HG02938 (cell line): Measurements from ENCODE around the gene LAMTOR4.
"Not testable (repeated sequence)": the region's sequence is repeated elsewhere in the genome, so short reads cannot be mapped to it uniquely, and the experiment has no call there.

Source experiments
- ATAC-seq: cut with Tn5 transposase; IDR thresholded peaks from one replicate; pipeline ENCODE4 v1.9.1; 2021; ENCODE audit warnings: mild to moderate bottlenecking, moderate library complexity; ENCODE audit not compliant: unreplicated experiment

Gene LAMTOR4

DNA sequence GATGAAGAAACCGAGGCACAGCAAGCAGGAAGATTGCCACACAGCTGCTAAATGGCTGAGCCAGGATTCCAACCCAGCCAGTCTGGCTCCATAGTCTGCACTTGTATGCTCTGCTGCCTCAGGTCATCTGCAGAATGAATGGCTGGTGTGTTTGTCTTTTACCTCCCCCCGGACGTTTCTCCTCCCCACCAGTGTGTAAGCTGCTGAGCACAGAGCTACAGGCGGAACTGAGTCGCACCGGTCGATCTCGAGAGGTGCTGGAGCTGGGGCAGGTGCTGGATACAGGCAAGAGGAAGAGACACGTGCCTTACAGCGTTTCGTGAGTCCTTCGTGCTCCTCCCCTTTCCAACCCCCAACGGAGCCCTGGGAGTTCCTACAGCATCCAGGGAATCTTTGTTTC, 26.7 kb upstream of the LAMTOR4 start:
- ATAC-seq: no peak

DNA sequence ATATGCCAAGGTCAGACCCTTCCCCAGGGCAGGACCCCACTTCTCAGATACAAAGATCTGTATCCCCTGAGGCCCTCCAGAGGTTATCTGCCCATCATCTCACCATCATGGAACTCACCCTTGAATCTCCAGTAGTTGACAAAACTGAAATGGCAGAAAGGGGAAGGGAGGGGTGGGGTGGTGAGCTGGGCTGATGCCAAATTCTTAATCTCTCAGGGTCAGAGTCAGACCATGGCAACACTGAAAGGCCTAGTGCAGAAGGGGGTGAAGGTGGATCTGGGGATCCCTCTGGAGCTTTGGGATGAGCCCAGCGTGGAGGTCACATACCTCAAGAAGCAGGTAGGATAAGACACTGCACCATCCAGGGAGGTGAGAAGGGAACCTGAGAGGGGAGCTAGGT, 26.1 kb upstream of the LAMTOR4 start:
- no peak for ATAC-seq

DNA sequence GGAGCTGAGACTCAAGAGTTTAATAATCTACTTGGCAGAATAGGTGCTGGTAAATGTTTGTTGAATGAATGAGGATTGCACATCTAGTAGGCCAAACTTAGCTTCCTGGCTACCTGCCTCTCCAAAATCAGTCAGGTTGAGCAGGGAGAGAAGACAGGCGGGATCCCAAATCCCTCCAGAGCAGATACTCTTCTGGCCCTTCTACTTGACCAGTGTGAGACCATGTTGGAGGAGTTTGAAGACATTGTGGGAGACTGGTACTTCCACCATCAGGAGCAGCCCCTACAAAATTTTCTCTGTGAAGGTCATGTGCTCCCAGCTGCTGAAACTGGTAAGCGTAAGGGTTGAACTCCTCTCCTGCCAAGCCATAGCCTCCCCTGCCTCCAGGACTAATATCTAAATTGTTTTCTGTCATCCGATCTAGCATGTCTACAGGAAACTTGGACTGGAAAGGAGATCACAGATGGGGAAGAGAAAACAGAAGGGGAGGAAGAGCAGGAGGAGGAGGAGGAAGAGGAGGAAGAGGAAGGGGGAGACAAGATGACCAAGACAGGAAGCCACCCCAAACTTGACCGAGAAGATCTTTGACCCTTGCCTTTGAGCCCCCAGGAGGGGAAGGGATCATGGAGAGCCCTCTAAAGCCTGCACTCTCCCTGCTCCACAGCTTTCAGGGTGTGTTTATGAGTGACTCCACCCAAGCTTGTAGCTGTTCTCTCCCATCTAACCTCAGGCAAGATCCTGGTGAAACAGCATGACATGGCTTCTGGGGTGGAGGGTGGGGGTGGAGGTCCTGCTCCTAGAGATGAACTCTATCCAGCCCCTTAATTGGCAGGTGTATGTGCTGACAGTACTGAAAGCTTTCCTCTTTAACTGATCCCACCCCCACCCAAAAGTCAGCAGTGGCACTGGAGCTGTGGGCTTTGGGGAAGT, 24.2 kb upstream of the LAMTOR4 start:
- no peak for ATAC-seq

DNA sequence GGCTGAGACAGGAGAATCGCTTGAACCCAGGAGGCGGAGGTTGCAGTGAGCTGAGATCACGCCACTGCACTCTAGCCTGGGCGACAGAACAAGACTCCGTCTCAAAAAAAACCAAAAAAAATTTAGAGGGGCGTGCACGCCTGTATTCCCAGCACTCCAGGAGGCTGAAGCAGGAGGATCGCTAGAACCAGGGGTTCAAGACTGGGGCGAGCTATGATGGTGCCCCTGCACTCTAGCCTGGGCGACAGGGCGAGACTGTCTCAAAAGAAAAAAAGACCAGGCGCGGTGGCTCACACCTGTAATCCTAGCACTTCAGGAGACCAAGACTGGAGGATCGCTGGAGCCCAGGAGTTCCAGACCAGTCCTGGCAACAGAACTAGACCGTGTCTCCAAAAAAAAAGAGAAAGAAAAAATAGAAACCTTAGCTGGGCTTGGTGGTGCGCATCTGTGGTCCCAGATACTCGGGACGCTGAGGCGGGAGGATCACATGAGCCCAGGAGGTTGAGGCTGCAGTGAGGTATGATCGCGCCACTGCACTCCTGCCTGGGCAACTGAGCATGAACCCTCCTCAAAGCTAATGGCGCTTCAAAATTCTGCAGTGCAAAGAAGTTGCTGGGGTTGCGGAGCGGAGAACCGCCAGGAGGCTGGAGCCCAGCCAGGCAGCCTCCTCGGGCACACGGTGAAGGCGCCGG, 22.3 kb upstream of the LAMTOR4 start:
- peak; percentile 47 for ATAC-seq

DNA sequence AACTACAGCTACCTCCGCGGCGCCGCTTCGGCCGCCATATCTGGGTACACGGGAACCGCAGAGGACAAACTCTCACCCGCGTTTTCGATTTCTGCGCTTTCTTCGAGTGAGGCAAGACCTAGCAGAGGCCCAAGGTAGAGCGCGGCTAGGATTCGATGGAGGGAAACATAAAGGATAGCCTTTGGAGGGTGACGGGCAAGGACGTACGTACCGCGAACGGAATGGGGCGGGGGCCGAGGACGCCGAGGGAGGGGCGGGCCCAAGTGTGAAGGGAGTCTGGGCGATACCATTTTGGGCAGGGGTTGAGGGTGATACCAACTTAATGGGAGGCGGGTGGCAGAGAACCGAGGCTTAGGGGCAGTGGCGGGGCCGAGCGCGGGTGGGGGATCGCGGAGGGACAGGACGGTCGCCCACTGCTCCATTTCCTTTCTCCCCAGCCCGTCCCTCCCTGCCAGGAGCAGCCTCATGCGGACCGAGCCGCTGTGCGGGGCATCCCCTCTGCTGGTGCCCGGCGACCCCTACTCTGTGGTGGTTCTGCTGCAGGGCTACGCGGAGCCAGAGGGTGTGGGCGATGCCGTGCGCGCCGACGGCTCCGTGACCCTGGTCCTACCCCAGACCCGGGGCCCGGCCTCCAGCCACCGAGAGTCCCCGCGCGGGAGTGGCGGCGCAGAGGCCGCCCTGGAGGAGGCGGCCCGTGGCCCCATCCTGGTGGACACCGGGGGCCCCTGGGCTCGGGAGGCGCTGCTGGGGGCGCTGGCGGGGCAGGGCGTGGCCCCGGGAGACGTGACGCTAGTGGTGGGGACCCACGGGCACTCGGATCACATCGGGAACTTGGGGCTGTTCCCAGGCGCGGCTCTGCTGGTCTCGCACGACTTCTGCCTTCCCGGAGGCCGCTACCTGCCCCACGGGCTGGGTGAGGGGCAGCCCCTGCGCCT, 21.5 kb upstream of the LAMTOR4 start, which contains the start of gene MBLAC1:
Gene MBLAC1 (plus strand): TSS at position 37 of the 935 bp plus-strand sequence. CDS start 429 bp downstream, at position 466.
- peak; percentile 62 for ATAC-seq

DNA sequence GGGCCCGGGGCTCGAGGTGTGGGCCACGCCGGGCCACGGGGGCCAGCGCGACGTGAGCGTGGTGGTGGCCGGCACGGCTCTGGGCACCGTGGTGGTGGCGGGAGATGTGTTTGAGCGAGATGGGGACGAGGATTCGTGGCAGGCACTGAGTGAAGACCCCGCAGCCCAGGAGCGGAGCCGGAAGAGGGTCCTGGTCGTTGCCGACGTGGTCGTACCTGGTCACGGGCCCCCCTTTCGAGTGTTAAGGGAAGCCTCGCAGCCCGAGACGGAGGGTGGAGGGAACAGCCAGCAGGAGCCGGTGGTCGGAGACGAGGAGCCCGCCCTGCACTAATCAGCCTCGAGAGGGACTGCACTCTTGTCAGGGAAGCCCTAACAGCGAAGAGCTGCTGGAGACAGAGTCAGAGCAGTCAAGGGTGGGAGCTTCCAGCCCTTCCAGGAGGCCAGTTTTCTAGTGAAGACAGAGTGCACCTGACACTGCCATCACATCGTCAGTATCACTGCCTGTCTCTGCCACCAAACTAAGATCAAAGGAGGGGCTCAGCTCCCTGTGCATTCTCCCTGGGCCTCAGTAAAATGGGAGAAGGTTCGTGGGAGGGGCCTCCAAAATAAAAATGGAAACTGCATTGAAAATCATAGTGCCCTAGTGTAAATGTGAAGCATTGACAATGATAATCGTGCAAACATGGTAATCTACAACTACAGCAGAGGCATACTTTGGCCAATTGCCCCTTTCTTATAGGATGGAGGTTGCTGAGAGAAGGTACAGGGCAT, 20.7 kb upstream of the LAMTOR4 start:
- no peak for ATAC-seq

DNA sequence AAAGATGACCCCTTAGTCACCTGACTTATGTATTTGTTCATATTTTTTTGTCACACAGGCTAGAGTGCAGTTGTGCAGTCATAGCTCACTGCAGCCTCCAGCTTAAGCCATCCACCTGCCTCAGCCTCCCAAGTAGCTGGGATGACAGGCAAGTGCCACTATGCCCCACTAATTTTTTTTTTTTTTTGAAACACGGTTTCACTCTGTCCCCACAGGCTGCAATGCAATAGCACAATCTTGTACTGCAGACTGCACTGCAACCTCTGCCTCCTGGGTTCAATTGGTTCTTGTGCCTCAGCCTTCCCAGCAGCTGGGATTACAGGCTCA, 20.1 kb upstream of the LAMTOR4 start:
- no peak for ATAC-seq

DNA sequence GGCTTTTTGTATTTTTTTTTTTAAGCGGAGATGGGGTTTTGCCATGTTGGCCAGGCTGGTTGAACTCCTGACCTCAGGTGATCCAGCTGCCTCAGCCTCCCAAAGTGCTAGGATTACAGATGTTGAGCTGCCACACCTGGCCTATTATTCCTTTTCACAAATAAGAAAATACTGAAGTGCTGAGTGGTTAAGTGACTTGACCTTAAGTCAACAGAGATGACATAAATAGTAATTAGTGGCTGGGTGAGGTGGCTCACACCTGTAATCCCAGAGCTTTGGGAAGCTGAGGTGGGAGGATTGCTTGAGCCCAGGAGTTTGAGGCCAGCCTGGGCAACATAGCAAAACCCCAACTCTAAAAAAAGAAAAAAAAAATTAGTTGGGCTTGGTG, 18.5 kb upstream of the LAMTOR4 start:
- not testable (repeated sequence) for ATAC-seq

DNA sequence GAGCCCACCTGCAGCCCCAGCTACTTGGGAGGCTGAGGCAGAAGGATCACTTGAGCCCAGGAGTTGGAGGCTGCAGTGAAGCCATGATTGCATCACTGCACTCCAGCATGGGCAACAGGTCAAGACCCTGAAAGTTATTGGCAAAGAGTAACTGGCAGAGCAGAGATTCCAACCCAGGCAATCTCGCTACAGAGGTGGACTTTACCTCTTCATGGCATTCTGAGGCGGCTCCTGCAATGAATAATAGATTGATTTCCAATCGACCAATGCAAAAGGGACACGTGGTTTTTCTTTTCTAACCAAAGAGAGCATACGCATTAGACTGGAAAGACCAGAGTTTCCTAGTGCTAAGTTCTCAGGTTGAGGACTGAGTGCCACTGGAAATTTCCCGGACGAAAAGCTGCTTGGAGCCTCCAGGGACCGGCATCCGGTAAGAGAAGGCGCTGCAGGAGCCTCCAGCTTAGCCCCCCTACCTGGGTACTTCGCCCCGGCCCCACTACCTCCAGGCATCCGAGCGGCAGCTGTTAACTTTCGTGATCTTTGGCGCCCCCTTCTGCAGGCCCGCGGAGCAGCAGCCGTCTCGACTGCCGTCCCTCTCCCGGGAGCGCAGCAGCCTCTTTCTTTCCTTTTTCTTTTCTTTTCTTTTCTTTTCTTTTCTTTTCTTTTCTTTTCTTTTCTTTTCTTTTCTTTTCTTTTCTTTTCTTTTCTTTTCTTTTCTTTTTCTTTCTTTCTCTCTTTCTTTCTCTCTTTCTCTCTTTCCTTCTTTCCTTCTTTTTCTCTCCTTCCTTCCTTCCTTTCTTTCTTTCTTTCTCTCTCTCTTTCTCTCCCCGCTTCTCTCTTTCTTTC, 17.9 kb upstream of the LAMTOR4 start:
- no peak for ATAC-seq

DNA sequence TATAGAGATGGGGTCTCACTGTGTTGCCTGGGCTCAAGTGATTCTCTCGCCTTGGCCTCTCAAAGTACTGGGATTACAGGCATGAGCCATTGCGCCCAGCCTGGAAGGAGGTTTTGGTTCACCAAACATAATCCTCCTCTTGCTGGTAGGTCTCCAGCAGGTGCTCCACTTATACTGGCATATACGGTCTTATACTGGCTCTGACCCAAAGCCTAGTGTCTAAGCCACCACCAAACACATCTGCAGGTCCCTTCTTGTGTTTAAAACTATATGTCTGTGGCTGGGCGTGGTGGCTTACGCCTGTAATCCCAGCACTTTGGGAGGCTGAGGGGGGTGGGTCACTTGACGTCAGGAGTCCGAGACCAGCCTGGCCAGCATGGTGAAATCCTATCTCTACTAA, 16.6 kb upstream of the LAMTOR4 start:
- ATAC-seq: no peak

DNA sequence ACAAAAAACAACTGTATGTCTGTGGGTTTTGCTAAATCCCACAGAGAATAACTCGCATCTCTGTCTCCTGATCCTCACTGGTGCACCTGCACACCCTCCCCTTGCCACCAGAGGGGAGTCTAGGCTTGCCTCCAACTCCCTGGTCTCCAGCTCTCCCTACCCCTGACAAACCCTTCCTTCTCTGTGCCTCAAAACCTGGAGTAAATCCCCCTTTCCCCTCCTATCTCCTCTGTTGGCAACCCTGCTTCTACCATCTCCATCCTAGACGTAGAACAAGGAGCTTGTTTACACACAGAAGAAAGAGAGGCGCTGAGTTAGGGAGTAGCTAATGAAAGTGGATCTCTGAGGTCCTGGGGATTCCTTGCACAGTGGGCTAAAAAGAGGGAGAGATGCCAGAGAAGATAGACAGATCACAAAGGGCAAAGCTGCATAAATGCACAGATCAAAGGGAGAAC, 16.0 kb upstream of the LAMTOR4 start:
- ATAC-seq: no peak

DNA sequence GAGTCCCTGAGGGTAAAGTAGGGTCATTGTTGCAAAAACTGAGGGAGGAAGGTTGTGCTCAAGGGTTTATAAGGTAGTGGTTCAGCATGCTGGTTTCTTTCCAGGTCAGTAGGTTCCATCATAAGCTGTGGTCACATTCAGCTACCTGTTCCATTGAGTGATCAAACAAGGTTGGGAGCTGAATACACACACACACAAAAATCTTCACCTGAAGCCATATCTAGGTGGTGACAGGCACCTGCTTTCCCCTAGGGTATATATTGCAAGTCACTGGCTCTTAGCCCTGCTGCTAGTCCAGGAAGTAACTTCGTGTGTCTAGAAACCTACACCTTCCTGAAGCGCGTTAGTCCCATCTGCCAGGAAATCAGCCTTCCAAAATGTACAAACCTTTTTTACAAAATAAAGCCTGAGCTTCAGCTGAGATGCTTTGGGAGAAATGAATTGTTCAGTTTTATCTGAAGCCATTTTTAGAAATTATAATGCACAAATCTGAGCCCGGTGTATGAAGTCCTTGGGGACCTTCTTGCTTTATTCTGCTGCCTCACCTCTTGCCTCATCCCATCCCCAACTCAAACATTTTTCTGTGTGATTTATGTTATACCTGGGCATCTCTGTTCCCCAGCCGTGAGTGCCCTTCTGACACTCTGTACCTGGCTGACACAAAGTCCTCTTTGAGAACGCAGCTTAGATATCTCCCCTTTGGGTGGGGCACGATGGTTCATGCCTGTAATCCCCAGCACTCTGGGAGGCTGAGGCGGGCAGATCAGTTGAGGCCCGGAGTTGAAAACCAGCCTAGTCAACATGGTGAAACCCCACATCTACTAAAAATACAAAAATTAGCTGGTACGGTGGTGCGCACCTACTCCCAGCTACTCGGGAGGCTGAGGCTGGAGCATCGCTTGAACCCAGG, 10.6 kb upstream of the LAMTOR4 start:
- no peak for ATAC-seq

DNA sequence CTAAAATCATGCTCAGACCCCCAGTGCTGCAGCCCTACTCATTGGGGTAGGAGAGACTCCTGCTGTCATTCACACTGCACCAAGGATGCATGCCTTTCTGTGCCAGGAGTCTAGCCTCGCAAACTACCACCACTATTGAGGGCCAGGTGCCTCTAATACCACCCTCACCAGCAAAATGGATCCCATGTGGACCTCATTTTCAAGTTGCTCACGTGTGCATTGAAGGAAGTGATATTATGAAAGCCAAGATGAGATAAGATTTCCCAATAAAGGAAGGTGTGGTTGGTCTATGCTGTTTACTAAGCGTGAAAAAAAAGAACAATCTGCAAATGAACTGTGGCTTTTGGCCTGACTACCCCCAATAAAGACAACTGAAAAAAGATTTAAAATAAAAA, 7.2 kb upstream of the LAMTOR4 start:
- ATAC-seq: no peak

DNA sequence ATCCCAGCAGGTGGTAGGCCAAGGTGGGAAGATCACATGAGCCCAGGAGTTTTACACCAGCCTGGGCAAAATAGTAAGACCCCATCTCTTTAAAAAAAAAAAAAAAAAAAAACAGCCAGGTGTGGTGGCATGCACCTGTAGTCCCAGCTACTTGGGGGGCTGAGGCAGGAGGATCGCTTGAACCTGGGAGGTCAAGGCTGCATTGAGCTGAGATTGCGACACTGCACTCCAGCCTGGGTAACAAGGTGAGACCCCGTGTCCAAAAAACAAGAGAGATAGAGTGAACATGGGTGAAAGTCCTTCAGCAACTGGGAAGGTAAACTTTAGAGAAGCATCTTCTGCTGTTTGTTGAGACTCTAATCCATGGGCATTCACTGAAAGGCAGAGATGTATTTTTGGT, 6.3 kb upstream of the LAMTOR4 start:
- no peak for ATAC-seq

DNA sequence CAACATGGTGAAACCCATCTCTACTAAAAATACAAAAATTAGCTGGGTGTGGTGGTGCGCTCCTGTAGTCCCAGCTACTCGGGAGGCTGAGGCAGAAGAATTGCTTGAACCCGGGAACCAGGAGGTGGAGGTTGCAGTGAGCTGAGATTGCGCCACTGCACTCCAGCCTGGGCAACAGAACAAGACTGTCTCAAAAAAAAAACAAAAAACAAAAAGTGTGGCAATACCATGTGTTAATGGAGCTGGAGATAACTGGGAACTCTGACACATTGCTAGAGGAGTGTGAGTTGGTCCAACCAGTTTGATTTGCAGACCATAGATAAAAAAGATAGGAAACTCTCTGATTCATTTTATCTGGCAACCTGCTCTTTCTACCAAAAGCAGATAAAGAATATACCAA, 2.4 kb upstream of the LAMTOR4 start:
- ATAC-seq: not testable (repeated sequence)

DNA sequence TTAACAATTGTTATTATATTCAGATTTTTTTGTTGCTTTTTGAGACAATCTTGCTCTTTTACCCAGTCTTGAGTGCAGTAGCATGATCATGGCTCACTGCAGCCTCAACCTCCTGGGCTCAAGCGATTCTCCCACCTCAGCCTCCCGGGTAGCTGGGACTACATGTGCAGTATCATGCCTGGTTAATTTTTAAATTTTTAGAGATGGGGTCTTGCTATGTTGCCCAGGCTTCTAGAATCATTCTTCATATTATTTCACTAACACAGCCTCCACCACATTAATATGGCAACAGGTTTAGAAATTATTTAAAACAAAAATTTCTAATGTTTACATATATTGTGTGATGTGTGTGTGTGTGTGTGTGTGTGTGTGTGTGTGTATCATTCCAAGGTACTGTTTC, 1.4 kb upstream of the LAMTOR4 start:
- no peak for ATAC-seq

DNA sequence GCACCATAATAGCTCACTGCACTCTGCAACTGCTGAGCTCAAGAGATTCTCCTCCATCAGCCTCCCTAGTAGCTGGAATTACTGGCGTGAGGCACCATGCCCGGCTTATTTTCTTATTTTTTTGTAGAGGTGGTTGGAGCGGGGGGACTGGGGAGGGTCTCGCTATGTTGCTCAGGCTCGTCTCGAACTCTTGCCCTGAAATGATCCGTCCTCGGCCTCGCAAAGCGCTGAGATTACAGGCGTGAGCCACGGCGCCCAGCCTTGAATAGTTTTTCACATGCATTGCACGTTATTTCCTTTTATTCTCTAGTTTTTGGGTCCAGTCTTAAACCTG, 526 bp upstream of the LAMTOR4 start:
- ATAC-seq: no peak

DNA sequence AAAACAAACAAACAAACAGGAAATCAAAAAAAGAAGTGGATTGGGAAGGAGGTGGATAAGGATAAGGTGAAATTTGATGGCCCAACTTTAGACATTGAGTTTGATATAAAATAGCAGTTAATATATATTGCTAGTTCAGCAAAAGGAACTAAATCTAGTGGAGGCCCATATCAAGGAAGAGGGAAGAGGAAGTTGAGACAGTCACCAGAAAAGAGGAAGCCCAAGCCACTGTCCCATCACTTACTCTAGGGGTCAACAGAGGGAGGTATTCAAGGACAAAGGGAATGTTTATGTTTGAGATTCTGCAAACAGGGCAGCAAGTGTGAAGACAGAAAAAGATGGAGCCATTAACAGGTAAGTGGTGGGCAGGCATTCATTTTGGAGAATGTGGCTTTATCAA, 3.7 kb downstream of the LAMTOR4 start:
- ATAC-seq: no peak
